Liver (tissue), 9 donors: ENCODE results near the gene DIO1. TPM values are rescaled to one million over a fixed set of nuclear protein-coding genes. Genes with fewer than 3 reads are reported as not detected.

Experiments
- DNase-seq: peaks from one replicate; pipeline ENCODE4 v3.0.0-alpha.2; 2017; ENCODE audit warnings: low spot score
- H3K27ac ChIP-seq, 2 donors: one replicate each; pipeline ENCODE4 v1.7.0; 2013; ENCODE audit warnings: inconsistent platforms in 2 of 2, low read length in 2 of 2, control low read depth in 1 of 2, low read depth in 1 of 2, mild to moderate bottlenecking in 1 of 2
- H3K27me3 ChIP-seq, 4 donors: one replicate each; pipeline versions ENCODE4 v1.6.1 to v1.7.0; 2013; ENCODE audit warnings: low read length in 3 of 4, inconsistent platforms in 1 of 4, mild to moderate bottlenecking in 1 of 4, moderate library complexity in 1 of 4; ENCODE audit not compliant: control insufficient read depth in 4 of 4, insufficient read depth in 4 of 4
- H3K36me3 ChIP-seq, 4 donors: one replicate each; pipeline versions ENCODE4 v1.6.1 to v1.7.0; 2013; ENCODE audit warnings: low read length in 3 of 4, mild to moderate bottlenecking in 3 of 4, low read depth in 1 of 4, moderate library complexity in 1 of 4; ENCODE audit not compliant: control insufficient read depth in 4 of 4, insufficient read depth in 3 of 4
- H3K4me1 ChIP-seq, 4 donors: one replicate each; pipeline versions ENCODE4 v1.6.1 to v1.7.0; 2013; ENCODE audit warnings: low read length in 3 of 4, mild to moderate bottlenecking in 3 of 4, moderate library complexity in 1 of 4; ENCODE audit not compliant: control insufficient read depth in 4 of 4, insufficient read depth in 4 of 4
- H3K4me3 ChIP-seq, 3 donors: one replicate each; pipeline versions ENCODE4 v1.6.1 to v1.7.0; 2013; ENCODE audit warnings: low read length in 3 of 3, control low read depth in 1 of 3, low read depth in 1 of 3, mild to moderate bottlenecking in 1 of 3
- H3K9ac ChIP-seq, 2 donors: one replicate each; pipeline ENCODE4 v1.7.0; 2013; ENCODE audit warnings: low read length in 2 of 2, mild to moderate bottlenecking in 2 of 2, moderate library complexity in 2 of 2, control low read depth in 1 of 2, low read depth in 1 of 2
- H3K9me3 ChIP-seq, 4 donors: one replicate each; pipeline versions ENCODE4 v1.6.1 to v1.7.0; 2013; ENCODE audit warnings: low read length in 3 of 4; ENCODE audit not compliant: control insufficient read depth in 4 of 4
- ATF3 ChIP-seq: IDR thresholded peaks from 2 replicates; pipeline ENCODE4 v1.6.1; 2016; ENCODE audit warnings: antibody characterized with exemption
- CTCF ChIP-seq: fragments of 150-350 bp; IDR thresholded peaks from 2 replicates; pipeline ENCODE4 v1.5.1; 2017; ENCODE audit warnings: improper control_type of control experiment, low read depth, low read length; ENCODE audit not compliant: missing input control
- EGR1 ChIP-seq, 2 donors: IDR thresholded peaks; 2 replicates each; pipeline ENCODE4 v1.6.1; 2016 to 2018; ENCODE audit warnings: antibody characterized with exemption in 2 of 2, low read depth in 2 of 2
- FOXA1 ChIP-seq: IDR thresholded peaks from 2 replicates; pipeline ENCODE4 v1.6.1; 2016; ENCODE audit warnings: antibody characterized with exemption
- FOXA2 ChIP-seq: IDR thresholded peaks from 2 replicates; pipeline ENCODE4 v1.6.1; 2016; ENCODE audit warnings: antibody characterized with exemption
- GABPA ChIP-seq, 2 donors: IDR thresholded peaks in 1 of 2; conservative IDR thresholded peaks in 1 of 2; 2 replicates each; pipeline ENCODE4 v1.6.1; 2016; ENCODE audit warnings: antibody characterized with exemption in 2 of 2, mild to moderate bottlenecking in 1 of 2, moderate library complexity in 1 of 2
- HNF4A ChIP-seq, 2 donors: conservative IDR thresholded peaks; 2 replicates each; pipeline ENCODE4 v1.6.1; 2016; ENCODE audit warnings: antibody characterized with exemption in 2 of 2, mild to moderate bottlenecking in 2 of 2
- HNF4G ChIP-seq: IDR thresholded peaks from 2 replicates; pipeline ENCODE4 v1.6.1; 2016; ENCODE audit warnings: antibody characterized with exemption
- JUND ChIP-seq, 2 donors: IDR thresholded peaks; 2 replicates each; pipeline ENCODE4 v1.6.1; 2016; ENCODE audit warnings: antibody characterized with exemption in 2 of 2
- MAX ChIP-seq: IDR thresholded peaks from 2 replicates; pipeline ENCODE4 v1.6.1; 2016; ENCODE audit warnings: antibody characterized with exemption
- NR2F2 ChIP-seq: IDR thresholded peaks from 2 replicates; pipeline ENCODE4 v1.6.1; 2016; ENCODE audit warnings: antibody characterized with exemption
- RAD21 ChIP-seq, 2 donors: IDR thresholded peaks; 2 replicates each; pipeline ENCODE4 v1.6.1; 2016; ENCODE audit warnings: antibody characterized with exemption in 2 of 2, mild to moderate bottlenecking in 2 of 2
- REST ChIP-seq: IDR thresholded peaks from 2 replicates; pipeline ENCODE4 v1.6.1; 2016; ENCODE audit warnings: antibody characterized with exemption, mild to moderate bottlenecking
- RXRA ChIP-seq, 2 donors: IDR thresholded peaks; 2 replicates each; pipeline ENCODE4 v1.6.1; 2017 to 2018; ENCODE audit warnings: antibody characterized with exemption in 2 of 2, mild to moderate bottlenecking in 1 of 2
- SP1 ChIP-seq: IDR thresholded peaks from 2 replicates; pipeline ENCODE4 v1.6.1; 2018; ENCODE audit warnings: antibody characterized with exemption, mild to moderate bottlenecking
- TAF1 ChIP-seq: conservative IDR thresholded peaks from 2 replicates; pipeline ENCODE4 v1.6.1; 2016; ENCODE audit warnings: antibody characterized with exemption, mild to moderate bottlenecking
- YY1 ChIP-seq: IDR thresholded peaks from 2 replicates; pipeline ENCODE4 v1.6.1; 2016; ENCODE audit warnings: antibody characterized with exemption, mild to moderate bottlenecking
- ZBTB33 ChIP-seq: IDR thresholded peaks from 2 replicates; pipeline ENCODE4 v1.6.1; 2016; ENCODE audit warnings: antibody characterized with exemption
- WGBS: extraction: QIAGEN DNeasy Blood & Tissue Kit; methylation state at CpG from one replicate; pipeline ENCODE4 v1.1.7; 2013; 5-methylcytosine and 5-hydroxymethylcytosine counted together
- polyA plus RNA-seq, 2 donors: library from polyadenylated mRNA; stranded (reverse) in 1 of 2; unstranded in 1 of 2; fragments of 200-250 nt in 1 of 2; fragments of >200 nt in 1 of 2; fragmentation: Nextera tagmentation in 1 of 2; extraction: Ambion mirVana in 1 of 2; gene quantifications; one replicate each; pipeline versions ENCODE4 v1.2.1 to v1.2.3, GENCODE V29; 2013 to 2015
- total RNA-seq, 2 donors: library from RNA; depleted of rRNA; stranded (reverse); fragments of >200 nt; gene quantifications; one replicate each; pipeline ENCODE4 v1.2.3, GENCODE V29; 2014
- donor health status: healthy.
- donor health status: healthy.
- donor health status: healthy.
- donor health status: healthy.
- donor health status: healthy.

DIO1 gene
- total and polyA plus RNA-seq, 4 donors = 23.9 to 176 (median 95.6) TPM

GRCh38 chr1:53862507-53862906 is 31.5 kb upstream of the DIO1 start:
- Histone ChIP-seq H3K27me3 (no peaks in the 10 kb centered on the region), H3K9me3 (no peaks in the 10 kb centered on the region), H3K9ac (no peak overlapping the region), H3K4me1 (no peaks in the 10 kb centered on the region), H3K27ac (no peak overlapping the region), H3K4me3 (no peak overlapping the region), H3K36me3 (peaks cover 6 to 38% (median 31%) of the 10 kb centered on the region in 4 donors)
- TF ChIP-seq CTCF (no peak), MAX (no peak), HNF4A (conservative IDR thresholded peaks at IDR 0.05) (no peak), ZBTB33 (no peak), ATF3 (no peak), FOXA1 (no peak), JUND (IDR thresholded peaks at IDR 0.05) (no peak), HNF4G (no peak), REST (no peak), GABPA (IDR thresholded peaks at IDR 0.05 in 1 of 2, conservative IDR thresholded peaks at IDR 0.05 in 1 of 2) (no peak), NR2F2 (no peak), YY1 (no peak), EGR1 (IDR thresholded peaks at IDR 0.05; ENCODE audit: low read depth in 2 of 2) (no peak), RXRA (IDR thresholded peaks at IDR 0.05) (no peak), FOXA2 (no peak), TAF1 (no peak), SP1 (no peak), RAD21 (IDR thresholded peaks at IDR 0.05) (no peak)
- no peak for DNase-seq
- 84% methylated on average over 7 of the region's 7 CpGs for WGBS
